NCI-H524 (cell line): ENCODE results near the gene PMEL.

ENCODE experiments used
- DNase-seq, 2 experiments: peaks; one replicate each; lab custom pipeline; 2025; lab: John Stamatoyannopoulos, UW

PMEL gene

DNA sequence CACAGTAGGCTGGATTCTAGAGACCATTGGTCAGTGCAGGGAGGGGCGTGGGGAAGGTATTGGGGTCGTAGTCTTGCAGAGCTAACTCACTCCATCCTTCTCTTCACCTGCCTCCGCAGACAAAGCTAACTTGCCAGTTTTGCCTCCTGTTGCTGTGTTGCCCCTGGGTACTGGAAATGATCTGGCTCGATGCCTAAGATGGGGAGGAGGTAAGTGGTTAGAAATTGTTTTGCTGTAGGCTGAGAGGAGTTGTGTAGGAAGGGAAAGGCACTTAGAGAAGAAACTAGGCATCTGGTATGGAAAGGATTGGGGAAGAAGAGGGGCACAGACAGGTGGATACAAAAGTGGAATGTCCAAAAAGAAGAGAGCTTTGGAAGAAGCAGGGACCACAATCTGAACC, 23.8 kb downstream of the PMEL start:
- no peak for DNase-seq

DNA sequence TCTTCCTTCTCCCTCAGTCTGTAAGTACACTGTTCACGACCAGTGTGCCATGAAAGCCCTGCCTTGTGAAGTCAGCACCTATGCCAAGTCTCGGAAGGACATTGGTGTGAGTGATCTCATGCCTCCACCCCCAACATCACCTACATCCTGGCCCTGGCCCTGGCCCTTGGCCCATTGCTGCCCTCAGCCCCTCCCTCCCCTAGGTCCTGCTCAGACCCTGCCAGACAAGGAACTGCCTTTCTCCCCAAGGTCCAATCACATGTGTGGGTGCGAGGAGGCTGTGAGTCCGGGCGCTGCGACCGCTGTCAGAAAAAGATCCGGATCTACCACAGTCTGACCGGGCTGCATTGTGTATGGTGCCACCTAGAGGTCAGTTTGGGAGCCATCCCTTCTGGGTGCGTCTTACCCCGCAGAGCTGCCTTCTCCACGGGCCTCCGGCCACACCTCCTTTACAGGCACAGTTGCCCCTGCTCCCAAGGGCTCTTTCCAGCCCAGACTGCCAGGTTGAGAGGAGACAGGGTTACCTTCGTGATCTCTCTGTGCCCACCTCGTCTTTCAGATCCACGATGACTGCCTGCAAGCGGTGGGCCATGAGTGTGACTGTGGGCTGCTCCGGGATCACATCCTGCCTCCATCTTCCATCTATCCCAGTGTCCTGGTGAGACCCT, 25.6 kb downstream of the PMEL start:
- DNase-seq, result peak; percentile 32 to 69

DNA sequence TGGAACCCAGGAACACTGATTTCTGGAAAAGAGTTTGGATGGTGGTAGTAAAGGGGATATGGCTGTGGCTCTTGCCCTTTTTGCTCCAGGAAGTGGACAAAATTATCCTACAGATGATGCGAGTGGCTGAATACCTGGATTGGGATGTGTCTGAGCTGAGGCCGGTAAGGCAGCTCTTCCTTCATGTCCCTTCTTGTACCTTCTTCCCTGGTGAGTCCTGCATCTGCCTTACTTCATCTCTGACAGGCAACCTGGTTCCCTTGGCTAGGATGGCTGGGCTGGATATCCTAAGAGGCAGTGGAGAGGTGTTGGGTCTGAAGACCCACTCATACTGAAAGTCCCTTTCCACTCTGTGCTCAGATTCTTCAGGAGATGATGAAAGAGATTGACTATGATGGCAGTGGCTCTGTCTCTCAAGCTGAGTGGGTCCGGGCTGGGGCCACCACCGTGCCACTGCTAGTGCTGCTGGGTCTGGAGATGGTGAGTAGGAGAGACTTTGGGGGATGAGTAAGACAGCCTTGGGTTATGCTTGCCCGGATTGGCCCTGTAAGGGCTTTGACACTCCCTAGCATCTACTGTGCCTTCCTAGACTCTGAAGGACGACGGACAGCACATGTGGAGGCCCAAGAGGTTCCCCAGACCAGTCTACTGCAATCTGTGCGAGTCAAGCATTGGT, 26.9 kb downstream of the PMEL start:
- no peak for DNase-seq

DNA sequence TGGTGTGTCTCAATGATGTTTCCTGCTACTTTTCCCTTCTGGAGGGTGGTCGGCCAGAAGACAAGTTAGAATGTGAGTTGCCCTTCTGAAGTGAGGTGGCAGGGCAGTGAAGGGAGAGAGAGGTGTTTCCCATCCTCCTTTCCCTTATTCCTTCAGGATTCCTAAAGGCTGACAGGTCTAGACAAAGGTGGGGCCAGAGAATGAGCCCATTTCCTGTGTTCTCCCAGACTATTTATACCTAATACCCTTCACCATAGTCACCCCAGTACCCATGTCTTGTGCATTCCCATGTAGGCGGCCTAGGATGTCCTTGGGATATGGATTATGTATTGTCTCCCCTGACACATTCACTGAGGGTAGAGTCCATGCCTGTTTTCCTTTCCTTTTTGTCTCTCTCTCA, 27.9 kb downstream of the PMEL start:
- no peak for DNase-seq

DNA sequence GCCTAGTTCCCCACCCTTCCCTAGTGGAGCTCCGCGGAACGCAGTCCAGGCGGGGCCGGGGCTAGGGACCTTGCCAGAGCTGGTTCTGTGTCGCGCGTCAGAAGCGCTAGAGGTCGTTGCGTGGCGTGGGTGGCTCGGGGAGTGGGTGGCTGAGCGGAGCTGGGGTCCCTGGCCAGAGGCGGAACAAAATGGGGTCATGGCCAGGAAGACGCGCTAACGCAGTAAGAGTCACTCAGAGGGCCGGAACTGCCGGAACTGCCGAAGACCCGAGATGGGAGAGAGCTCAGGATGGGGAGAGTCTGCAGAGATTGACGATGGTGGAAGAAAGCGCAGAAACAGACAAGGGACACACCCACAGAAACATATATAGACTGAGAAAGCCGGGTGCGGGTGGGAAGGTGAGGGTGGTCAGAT, 30.1 kb downstream of the PMEL start:
- DNase-seq, result no peak

DNA sequence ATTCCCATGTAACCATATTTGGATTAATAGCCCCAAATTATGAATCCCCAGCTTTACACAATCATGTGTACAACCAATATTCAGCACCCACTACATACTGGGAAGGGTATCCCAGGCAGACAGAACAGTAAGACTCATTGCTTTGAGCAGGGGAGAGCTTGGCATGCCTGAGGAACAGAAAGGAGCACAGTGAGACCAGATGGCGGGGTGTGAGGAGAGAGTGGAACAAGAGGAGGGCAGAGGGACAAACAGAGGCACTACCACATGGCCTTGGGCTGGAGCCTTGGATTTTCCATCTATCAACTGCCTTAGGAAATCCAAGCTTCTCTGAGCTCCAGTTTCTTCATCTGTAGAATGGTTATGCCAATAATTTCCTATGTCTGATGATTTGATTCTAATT, 31.1 kb downstream of the PMEL start:
- peak in 1 of 2 experiments; percentile 60 for DNase-seq

DNA sequence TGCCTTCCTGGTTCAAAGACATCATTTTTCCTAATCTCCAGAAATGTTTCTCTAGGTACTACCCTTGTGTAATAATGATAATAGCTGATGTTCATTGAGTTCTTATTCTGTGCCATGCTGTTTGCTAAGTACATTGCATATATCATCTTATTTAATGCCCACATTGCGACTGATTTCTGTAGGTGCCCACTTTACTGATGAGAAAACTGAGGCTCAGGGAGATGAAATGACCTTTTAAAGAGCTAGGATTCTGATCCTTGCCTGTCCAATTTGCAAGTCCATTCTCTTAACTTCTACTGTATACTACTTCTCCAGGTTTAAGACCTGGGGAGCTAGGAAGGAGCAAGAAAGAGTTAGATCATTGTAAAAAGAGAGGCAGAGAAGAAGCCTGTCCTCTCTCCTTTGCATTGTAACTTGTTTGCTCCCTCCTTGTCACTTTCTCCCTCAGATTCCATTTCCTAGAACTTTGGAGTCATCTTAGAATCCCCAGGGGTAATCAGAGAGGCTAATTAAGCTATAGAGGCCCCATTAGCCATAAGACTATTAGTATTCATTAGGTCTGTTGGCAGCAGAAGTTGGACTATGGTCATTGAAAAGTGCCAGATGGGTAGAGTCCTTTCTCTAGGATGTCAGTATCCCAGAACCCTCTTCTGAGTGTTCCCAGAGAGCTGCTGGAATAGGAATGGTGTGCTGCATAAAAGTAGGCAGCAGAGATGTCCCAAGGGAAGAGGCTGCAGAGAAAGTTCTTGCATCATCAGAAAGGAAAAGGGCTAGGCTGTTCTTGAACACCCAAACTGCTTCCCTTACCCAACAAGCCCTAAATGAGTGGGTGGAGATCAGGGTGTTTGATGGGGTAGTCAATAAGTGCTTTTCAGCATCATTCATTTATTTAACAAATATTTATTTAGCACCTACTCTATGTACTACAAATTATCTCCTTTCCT, 31.8 kb downstream of the PMEL start:
- DNase-seq, result peak; percentile 16 to 54

DNA sequence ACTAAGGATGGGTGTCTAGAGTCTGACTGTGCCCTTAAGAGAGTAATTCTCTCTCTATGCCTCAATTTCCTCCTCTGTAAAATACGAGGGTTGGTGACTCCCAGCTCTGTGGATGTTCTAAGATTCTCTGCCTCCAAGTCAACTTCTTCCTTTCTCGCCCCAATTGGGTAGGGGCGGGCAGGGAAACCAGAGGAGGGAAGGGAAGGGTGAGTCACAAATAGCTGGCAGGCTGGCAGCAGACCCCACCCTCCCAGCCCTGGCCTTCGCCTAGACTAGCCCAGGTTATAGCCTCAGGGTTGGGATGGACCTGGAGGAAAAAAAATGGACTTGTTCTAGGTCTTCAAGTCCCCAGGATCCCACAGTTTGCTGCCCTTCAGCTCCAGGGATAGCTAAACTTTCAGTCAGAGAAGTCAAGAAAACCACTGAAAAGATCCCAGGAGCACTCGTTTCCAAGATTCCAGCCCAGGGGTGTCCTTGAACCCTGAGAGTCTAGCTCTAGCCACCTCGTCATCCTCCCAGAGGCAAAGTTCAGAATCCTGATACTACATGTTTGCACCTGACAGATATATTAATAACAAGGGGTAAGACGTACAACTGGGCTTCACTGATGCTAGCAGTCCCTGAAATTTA, 32.6 kb downstream of the PMEL start:
- no peak for DNase-seq

DNA sequence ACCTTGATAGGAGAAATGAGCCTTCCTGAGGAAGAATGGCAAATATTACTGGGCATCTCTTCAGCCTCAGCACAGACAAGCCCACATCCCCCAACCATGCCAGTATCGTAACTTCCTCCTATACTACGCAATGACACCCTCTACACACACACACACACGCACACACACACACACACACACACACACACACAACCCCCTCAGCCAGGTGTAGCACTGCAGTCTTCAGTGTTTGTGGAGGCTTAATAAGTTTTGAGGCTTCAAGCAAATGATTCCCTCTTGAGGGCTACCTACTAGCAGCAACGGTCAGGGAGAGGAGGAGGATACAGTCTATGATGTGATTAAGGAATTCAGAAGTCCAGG, 33.3 kb downstream of the PMEL start:
- DNase-seq, result peak in 1 of 2 experiments; percentile 17

DNA sequence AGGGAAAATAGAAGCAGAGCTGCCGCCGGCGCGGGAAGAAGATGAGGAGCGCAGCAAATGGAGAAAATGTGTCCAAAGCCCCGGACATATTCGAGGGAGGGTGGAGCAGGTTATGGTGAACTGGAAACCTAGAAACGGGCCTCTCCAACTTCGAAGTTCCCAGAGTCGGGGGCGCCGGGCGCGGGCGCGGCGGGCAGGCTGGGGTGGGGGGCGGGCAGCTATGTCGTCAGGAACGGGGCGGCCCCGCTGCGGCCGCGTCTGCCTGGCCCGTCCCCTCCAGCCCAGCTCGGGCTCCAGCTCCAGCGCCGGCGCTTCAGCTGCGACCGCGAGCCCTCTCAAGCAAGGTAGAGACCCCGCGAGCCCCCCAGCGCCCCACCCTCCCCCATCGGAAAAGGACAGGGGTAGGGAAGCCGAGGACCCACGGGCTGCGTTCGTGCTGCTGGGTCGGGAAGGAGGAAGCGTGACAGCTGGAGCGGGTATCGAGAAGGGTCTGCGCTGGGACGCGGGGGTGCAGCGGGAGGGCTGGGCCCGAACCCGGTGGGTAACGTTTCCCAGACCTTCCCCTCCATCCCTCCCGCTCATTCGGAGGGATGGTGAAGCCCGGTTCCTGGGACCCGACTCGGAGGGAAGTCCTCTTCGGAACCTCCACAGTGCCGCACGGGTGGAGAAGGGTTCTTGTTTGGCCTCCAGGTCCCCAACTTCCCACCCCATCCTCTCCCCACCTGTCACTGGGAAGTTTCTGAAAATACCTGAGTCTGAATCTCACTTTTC, 33.9 kb downstream of the PMEL start:
- DNase-seq, result peak in 1 of 2 experiments; percentile 23

DNA sequence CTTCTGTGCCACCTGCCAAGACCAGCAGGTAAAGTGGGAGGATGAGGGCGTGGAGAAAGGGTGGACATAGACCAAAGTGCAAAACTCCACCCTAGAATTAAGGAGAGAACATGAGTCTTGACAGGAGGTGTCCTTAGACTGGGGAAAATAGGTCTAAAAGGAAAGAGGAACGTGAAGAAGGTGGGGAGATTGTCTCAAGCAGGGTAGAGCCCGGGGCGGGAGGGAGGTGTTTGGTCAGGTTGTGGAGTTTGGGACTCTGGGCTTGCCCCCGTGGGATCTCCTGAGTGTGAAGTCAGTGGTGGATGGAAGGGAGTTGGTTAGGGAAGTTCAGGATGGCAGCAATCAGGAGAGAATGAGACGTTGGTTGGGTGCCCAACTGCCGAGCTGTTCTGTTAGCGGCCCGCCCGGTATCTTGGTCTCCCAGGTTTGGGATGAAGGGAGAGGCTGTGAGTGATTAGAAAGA, 34.5 kb downstream of the PMEL start:
- peak in 1 of 2 experiments; percentile 23 for DNase-seq

DNA sequence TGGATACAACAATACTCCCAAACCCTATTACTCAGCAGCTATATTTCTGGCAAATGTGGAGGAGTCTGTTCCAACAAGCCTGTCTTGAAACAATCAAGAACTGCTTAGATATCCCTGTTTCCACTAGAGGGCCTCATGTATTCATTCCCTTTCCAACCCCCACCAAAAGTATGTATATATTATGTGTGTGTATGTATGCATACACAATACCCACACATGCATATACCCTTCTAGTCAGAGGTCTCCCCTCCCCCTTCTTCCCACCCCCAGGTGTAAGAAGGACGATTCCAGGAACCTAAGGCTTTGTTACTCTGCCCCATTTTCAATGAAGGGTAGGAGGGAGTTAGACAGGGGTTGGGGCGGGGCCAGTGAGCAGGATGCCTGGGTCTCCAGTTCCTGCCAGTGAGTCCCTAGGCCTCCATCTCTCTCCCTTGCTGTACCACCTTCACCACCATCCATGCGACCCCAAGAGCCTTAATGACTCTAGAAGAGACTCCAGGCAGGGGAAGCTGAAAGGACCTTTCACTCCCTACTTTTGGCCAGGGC, 35.0 kb downstream of the PMEL start, which contains the start of gene DGKA:
TSS of gene DGKA (plus strand) at position 392 of the 546 bp plus-strand sequence. CDS start 5,342 bp downstream, outside the sequence.
- peak; percentile 17 to 56 for DNase-seq

DNA sequence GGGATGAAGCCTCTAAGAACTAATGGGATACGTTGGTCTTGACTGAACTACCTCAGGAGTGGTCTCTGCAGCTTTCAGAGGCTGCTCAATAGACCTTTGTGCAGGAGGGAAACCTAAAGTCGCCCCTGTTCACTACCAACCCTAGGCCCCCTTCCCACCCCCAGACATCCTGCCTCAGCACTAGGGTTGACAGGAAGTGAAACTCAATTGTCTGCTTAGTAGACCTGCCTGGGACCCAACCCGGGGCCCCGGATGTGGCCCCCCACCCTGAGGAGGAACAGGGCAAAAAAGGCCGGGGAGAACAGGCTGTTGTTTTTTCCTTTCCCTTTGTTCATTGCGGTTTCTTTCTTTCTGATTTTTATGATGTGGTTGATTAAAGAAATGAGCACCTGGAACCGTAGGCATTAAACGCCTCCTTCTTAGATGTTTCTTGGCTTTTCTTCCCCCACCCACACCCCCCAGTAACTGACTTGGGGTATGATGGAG, 36.5 kb downstream of the PMEL start:
- DNase-seq, result no peak

DNA sequence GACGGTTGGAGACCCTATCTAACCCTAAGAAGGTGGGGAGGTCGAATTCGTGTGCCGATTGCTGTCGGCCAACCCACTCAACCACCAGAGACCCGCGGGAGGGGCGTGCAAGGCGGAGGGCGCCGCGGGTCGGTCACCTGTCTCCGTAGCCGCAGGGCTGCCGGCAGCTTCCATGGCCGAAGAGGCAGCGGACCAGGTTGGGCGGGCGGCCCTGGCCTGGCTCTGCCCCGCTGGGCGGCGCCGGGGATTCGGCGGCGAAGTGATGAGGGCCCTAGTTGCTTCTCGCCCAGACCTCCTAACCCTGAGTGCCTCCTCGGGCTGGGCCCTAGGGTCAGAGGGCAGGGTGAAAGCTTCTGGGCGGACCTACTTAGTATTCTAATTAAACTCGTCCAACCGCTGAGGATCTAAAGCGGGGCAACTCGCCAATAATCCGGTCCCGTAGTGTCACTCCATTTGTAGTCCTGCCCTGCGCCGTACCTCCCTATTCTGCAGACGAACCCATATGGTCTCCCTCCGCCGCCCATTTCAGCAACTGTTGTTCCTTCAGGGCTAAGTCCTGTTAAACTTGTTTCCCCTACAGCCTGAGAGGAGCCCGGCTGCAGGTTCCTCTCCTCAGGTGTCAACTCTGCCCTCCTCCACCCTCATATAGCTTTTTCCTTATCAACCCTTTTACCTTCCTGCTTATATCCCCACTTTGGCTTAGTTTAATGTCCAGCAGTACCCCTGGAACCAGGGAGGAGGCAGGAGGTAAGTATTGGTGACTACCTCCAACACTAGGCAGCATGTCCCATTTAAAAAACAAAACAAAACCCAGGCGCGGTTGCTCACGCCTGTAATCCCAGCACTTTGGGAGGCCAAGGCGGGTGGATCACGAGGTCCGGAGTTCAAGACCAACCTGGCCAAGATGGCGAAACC, 38.0 kb downstream of the PMEL start, which contains the start of gene PYM1:
TSS of gene PYM1 (minus strand) at position 307 of the 915 bp plus-strand sequence. CDS start at position 174, 133 bp downstream.
- DNase-seq, result peak; percentile 40 to 61

DNA sequence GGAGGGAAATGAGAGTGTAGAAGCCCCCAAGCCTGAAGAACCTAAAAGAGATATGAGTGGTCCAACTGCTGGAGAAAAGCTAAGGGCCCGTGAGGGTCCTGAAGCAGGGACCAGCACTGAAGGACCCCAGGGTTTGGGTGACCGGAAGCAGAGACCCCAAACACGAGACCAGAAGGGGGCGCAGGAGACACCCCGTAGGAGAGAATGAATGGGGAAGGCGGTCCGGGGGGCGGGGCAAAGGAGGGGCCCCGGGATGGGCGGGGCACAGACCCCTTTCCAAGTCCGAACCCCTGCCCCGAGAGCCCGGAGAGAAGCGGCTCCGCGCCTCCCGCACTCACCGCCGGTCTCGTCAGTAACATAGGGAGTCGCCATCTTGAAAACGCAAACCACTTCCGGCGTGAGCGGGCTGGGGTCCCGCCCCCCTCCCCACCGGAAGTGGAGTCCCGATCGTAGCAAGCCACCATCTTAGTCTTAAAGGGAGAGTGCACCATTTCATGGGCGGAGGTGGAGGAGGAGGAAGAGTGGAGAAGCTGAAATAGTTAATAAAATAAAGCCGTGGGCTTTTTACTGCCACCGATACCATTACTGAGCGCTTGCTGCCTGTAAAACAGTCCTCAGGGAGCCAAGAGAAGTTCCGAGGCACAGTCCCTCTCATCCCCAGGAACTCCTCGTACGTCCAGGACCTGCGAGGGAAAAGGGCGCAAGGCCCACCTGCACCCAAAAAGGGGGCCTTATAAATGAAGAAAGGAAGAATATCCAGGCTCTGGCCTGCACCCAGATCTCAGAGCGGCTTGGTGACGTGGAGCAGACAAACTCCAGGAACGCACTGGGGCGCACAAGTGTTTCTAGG, 38.9 kb downstream of the PMEL start:
- peak; percentile 86 to 90 for DNase-seq

DNA sequence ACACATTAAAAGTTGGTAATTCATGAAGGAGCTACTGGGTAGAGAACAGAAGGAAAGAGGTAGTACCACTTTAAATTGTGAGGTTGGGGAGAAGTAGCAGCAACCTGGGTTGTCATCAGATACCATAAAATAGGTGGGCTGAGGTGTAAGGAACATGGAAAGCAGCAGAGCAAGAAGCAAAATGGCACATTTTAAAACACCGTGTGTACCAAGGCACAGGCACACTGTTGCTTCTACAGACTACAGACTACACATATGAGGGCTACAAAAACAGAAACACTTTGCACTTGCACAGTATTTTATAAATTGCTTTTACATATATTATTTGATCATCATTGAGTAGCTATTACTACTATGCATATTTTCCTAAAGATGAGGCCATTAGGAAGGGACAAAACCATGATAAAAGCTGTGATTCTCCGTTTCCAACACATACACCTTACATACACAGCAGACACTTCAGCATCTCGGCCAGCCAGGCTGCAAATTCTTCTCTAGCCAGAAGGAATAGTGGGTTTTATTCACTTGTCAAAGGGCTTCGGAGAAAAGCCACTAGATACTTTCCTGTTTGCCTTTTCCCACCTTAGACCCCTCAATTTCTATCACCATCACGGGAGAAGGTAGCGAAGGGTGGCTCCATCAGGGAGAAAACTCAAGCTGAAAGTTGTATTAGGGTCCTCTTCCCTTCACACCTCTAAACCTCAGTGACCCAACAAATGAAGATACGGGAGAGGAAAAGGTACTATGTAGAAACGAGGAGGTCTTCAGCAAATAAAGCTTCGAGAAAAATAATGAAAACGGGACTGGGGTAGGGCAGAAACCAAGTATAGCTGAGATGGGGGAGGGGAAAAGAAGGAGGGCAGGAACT, 39.7 kb downstream of the PMEL start:
- no peak for DNase-seq

DNA sequence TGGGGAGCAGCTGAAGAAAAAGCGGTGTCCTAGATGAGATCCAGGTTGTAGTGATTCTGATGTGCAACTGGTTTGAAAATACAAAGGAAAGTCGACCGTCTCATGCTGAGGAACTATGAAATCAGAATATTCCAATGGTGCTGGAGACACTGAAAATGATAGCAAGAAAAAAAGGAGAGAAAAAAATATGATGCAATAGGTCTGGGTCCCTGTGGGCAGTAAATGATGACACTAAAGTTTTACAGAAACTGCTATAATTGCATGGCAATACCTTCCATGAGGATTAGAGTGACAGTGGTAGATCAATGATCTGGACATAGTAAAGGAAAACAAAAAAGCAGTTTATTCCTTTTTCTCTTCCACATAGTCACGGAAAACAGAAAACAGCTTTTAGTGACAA, 40.5 kb downstream of the PMEL start:
- DNase-seq, result no peak
